GM10266 (cell line): ENCODE data around the gene IL26.
"Not testable (repeated sequence)": the region's sequence is repeated elsewhere in the genome, so short reads cannot be mapped to it uniquely, and the experiment has no call there.

Experiments
- DNase-seq: peaks from one replicate; pipeline ENCODE4 v3.0.0; 2012; ENCODE audit errors: extremely low spot score
- TF ChIP-seq, protein P1 (sequence below): IDR thresholded peaks from 2 replicates; pipeline ENCODE4 v1.5.1; 2012; ENCODE audit warnings: mild to moderate bottlenecking, low read depth; ENCODE audit not compliant: control insufficient read depth, insufficient read depth; ENCODE audit errors: missing control alignments

The IL26 gene

DNA sequence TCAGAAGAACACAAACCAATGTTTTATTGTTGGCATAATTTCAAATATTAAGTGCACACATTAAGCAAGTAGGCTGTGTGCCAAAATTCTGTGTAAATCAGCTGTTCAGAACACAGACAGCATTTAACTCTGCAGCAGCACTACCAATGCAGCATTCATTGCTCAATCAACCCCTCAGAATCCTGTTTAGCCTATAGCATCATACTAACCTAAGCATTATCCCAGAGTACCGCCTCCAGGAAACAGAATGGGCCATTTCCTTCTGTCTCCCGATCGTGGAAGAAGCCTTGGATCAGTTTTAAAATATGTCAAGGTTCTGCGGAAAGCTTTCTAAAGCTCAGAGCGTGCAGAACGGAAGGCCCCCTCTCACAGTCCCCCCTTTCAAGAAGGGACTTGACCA is 3.3 kb downstream of the IL26 start:
- DNase-seq: no peak
- TF ChIP-seq, protein P1, sequence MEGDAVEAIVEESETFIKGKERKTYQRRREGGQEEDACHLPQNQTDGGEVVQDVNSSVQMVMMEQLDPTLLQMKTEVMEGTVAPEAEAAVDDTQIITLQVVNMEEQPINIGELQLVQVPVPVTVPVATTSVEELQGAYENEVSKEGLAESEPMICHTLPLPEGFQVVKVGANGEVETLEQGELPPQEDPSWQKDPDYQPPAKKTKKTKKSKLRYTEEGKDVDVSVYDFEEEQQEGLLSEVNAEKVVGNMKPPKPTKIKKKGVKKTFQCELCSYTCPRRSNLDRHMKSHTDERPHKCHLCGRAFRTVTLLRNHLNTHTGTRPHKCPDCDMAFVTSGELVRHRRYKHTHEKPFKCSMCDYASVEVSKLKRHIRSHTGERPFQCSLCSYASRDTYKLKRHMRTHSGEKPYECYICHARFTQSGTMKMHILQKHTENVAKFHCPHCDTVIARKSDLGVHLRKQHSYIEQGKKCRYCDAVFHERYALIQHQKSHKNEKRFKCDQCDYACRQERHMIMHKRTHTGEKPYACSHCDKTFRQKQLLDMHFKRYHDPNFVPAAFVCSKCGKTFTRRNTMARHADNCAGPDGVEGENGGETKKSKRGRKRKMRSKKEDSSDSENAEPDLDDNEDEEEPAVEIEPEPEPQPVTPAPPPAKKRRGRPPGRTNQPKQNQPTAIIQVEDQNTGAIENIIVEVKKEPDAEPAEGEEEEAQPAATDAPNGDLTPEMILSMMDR: no peak

DNA sequence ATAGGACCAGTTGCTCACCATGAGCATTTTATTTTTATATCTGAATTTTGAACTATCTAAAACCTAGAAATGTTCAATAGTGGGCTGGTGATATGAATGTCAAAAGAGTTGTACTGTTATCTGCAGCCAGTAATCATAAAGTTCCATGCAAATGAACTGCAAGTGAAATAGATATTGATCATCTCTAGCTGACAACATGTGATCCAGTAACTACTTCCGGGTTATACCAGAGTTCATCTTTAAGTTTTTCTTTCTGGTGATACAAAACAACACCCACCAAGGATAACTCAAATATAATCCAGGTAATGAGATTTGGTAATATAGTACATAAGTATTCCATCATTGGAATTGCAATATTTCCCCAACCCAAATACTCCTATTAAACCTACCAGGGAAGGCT is 4.1 kb downstream of the IL26 start:
- TF ChIP-seq, protein P1: no peak
- DNase-seq: no peak

DNA sequence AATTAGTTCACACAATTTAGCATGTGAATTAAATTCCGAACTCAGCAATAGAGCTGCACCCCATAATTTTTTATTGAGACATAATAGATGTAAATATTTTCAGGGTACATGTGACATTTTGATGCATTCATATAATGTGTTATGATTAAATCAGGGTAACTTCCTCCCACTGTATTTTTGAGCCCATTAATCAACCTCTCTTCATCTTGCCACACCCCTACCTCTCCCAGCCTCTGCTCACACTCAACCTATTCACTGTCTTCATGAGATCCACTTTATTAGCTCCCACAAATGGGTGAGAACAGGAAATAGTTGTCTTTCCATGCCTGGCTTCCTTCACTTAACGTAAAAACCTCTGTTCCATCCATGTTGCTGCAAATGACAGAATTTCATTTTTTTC is 14.7 kb downstream of the IL26 start:
- no peak for DNase-seq

DNA sequence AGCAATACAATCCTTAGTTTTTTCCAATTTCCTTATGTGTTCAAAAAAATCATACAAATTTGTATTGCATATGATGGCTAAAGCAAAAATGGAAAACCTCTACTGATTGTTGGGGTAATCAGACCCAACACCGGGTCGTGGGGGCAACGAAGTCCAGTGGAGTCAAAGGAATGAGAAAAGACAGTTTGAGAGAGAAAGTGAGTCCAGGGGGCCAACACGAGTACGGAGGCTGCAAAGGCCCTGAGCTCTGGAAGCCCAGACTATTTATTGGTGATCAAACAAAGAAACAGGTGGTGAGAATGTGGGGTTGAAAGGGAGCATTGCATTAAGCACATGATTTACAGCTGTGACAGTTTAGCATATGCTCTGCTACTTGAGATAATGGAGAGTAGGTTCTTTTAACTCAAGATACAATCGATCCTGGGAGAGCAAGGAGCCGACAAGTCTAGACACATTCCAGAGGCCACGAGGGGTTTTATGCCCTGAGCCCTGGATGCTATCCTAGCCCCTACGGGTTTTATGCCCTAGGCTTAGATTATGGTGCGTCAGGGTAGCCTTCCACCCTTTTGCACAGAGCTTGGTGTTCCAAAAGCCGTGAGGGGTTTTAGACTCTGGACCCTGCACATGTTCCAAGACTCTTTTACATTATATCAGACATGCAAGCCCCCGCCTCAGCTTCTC is 16.4 kb downstream of the IL26 start:
- not testable (repeated sequence) for DNase-seq

More for the DNA sequence above, 14.7 kb downstream of the IL26 start:
- TF ChIP-seq, protein P1: no peak

DNA sequence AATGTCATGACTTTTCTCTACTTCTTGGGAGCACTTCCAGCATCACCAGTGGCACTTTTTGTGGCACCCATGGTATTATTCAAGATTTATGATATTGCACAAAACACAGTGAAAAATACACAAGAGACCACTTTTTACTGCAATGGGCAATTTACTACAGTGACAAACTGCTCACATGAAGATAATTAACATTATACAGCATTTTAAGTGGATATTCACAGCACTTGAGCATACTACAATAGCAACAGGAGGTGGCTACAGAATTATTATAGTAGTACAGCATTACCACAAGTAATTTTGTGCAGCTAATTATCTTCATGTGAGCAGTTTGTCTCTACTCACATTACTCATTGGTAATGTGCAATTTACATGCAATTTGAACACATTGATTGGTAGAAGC is 18.3 kb downstream of the IL26 start:
- DNase-seq: no peak
- TF ChIP-seq, protein P1: no peak

DNA sequence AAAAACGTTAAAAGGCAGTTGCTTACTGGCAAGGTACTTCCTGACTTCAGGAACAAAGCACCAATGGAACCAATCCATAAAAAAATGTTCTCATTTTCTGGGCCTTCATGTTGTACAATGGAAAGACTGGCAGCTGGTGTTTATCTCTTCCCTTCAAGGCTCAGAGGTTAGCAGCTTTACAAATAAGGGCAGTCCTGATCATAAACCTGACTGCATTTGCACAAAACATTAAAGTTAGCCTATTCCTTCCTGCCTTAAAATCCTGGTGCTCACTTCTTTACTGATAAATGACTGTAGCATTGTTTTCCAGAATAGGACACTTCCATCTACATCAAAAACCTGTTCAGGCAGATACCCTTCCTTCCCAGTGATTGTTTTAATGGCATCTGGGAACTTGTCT is 19.2 kb downstream of the IL26 start:
- DNase-seq: no peak
- TF ChIP-seq, protein P1: no peak

DNA sequence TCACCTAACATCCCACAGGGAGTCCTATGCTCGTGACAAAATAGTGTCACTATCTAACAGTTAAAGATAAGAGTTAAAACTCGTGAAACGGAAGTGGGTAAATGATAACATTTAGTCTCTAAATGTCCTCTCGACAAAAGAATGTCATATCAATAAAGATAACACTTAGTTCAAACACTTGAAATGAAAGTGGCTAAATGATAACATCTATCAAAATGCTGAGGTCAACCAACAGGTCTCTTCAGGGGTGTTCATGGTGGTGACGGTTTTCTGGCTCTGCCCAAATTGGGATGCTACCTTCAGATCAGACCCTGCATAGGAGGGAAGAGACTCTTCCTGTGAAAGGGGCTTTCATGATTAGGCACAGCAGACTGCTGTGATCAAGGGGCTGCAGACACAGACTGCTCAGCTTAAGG is 22.1 kb downstream of the IL26 start:
- DNase-seq: no peak
- TF ChIP-seq, protein P1: no peak

DNA sequence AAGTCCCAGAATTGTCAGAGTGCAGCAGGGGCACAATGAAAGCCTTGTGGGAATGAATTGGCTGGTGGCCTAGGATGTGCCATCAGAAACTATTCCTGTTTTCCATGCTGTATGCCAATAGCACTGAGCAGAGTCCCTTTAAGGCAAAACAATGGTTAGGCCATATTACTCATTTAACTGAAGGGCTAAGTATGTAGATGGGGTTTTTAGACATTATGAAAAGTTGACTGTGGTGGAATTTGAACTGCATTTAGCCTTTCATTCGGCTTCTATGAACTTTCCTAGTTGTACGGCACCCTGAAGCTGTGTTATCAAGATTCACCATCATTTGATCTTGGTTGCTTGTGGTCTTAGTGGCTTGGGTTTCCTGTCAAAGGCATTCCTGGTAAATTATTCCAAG is 24.8 kb downstream of the IL26 start:
- TF ChIP-seq, protein P1: no peak

More for the DNA sequence above, 24.8 kb downstream of the IL26 start:
- DNase-seq: no peak
